ENCODE measurements around the gene TOMT.

DNA sequence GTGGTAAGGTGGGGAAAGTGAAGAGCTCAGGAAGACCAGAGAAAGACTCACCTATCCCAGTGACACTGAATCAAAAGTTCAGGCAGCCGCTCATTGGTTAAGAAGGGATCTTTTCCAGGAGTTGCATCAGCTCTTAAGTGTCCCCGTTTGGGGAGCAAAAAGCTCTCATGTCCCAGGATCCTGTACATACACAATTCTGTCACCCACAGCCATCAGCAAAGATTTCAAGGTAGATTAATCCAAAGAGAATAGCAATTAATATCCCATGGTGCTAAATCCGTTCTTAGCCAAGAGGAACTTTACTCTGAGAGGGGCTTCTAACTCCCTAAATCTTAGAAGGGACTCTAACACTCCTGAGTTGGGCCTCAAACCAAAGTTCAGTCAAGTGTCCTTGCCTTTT, 49.1 kb downstream of the TOMT start:
- TF ChIP-seq EZH2 (IDR thresholded peaks at IDR 0.05; ENCODE audit: borderline replicate concordance, insufficient read depth, low read depth, low read length, poor library complexity, severe bottlenecking), result no peak
- TF ChIP-seq, protein P1, sequence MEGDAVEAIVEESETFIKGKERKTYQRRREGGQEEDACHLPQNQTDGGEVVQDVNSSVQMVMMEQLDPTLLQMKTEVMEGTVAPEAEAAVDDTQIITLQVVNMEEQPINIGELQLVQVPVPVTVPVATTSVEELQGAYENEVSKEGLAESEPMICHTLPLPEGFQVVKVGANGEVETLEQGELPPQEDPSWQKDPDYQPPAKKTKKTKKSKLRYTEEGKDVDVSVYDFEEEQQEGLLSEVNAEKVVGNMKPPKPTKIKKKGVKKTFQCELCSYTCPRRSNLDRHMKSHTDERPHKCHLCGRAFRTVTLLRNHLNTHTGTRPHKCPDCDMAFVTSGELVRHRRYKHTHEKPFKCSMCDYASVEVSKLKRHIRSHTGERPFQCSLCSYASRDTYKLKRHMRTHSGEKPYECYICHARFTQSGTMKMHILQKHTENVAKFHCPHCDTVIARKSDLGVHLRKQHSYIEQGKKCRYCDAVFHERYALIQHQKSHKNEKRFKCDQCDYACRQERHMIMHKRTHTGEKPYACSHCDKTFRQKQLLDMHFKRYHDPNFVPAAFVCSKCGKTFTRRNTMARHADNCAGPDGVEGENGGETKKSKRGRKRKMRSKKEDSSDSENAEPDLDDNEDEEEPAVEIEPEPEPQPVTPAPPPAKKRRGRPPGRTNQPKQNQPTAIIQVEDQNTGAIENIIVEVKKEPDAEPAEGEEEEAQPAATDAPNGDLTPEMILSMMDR (IDR thresholded peaks at IDR 0.05), result no peak
